GM23248 (cell line): Measurements from ENCODE around the gene DYNC1H1. TPM values are rescaled to one million over a fixed set of nuclear protein-coding genes. Genes with fewer than 3 reads are reported as not detected.

ENCODE experiments used
- DNase-seq: peaks from one replicate; pipeline ENCODE4 v3.0.0-alpha.2; 2015
- H2AFZ ChIP-seq: fragments of 200-600 bp; sonication (generic); 2 replicates; pipeline ENCODE4 v1.6.1; 2016; ENCODE audit warnings: antibody characterized with exemption
- H3F3A ChIP-seq: fragments of 200-600 bp; sonication (generic); 2 replicates; pipeline ENCODE4 v1.6.1; 2016; ENCODE audit warnings: mild to moderate bottlenecking, antibody characterized with exemption, mixed run types; ENCODE audit not compliant: insufficient read depth
- H3K27ac ChIP-seq: fragments of 200-600 bp; sonication (generic); 2 replicates; pipeline ENCODE4 v1.5.1; 2016; ENCODE audit warnings: mild to moderate bottlenecking
- H3K27me3 ChIP-seq: fragments of 200-600 bp; sonication (generic); replicated peaks from 2 replicates; pipeline ENCODE4 v1.6.1; 2016; ENCODE audit warnings: mild to moderate bottlenecking; ENCODE audit not compliant: insufficient read depth
- H3K36me3 ChIP-seq: fragments of 200-600 bp; sonication (generic); 2 replicates; pipeline ENCODE4 v1.6.1; 2016; ENCODE audit warnings: low read depth, mild to moderate bottlenecking
- H3K4me1 ChIP-seq: fragments of 200-600 bp; sonication (generic); 2 replicates; pipeline ENCODE4 v1.6.1; 2016; ENCODE audit warnings: mild to moderate bottlenecking; ENCODE audit not compliant: insufficient read depth
- H3K4me2 ChIP-seq: fragments of 200-600 bp; sonication (generic); one replicate; pipeline ENCODE4 v1.6.1; 2016; ENCODE audit warnings: mild to moderate bottlenecking; ENCODE audit not compliant: unreplicated experiment
- H3K4me3 ChIP-seq: fragments of 200-600 bp; sonication (generic); 2 replicates; pipeline ENCODE4 v1.5.1; 2016; ENCODE audit warnings: mild to moderate bottlenecking
- H3K79me2 ChIP-seq: fragments of 200-600 bp; sonication (generic); 2 replicates; pipeline ENCODE4 v1.6.1; 2016; ENCODE audit warnings: mild to moderate bottlenecking; ENCODE audit not compliant: insufficient read depth
- H3K9ac ChIP-seq: fragments of 200-600 bp; sonication (generic); 2 replicates; pipeline ENCODE4 v1.6.1; 2016; ENCODE audit warnings: mild to moderate bottlenecking
- H3K9me2 ChIP-seq: fragments of 200-600 bp; sonication (generic); 2 replicates; pipeline ENCODE4 v1.6.1; 2016; ENCODE audit warnings: mixed run types, mild to moderate bottlenecking, moderate library complexity; ENCODE audit not compliant: insufficient read depth
- H3K9me3 ChIP-seq: fragments of 200-600 bp; sonication (generic); one replicate; pipeline ENCODE4 v1.6.1; 2017; ENCODE audit warnings: low read depth
- H4K20me1 ChIP-seq: fragments of 200-600 bp; sonication (generic); 2 replicates; pipeline ENCODE4 v1.6.0; 2016; ENCODE audit not compliant: insufficient read depth
- EZH2 ChIP-seq: fragments of 200-600 bp; sonication (generic); IDR thresholded peaks from 2 replicates; pipeline ENCODE4 v1.6.1; 2018; ENCODE audit warnings: antibody characterized with exemption, mild to moderate bottlenecking; ENCODE audit not compliant: insufficient read depth, poor library complexity, severe bottlenecking
- EZH2phosphoT487 ChIP-seq: fragments of 200-600 bp; sonication (generic); IDR thresholded peaks from 2 replicates; pipeline ENCODE4 v1.6.1; 2018; ENCODE audit warnings: antibody characterized with exemption, moderate library complexity, mild to moderate bottlenecking, low read depth; ENCODE audit not compliant: insufficient read depth
- WGBS, 2 experiments: methylation state at CpG; one replicate each; pipeline ENCODE4 v1.1.6; 2015 to 2017; ENCODE audit warnings: low lambda C conversion rate in 2 of 2, low coverage in 1 of 2; ENCODE audit errors: missing lambda C conversion rate in 2 of 2; 5-methylcytosine and 5-hydroxymethylcytosine counted together
- in situ Hi-C: fragments of 300-500 bp; cut with MboI; formaldehyde crosslinking; loops from 2 replicates; pipeline ENCODE4 v1.15.0; 2020
- polyA plus RNA-seq: library from polyadenylated mRNA; unstranded; fragments of >200 nt; fragmentation: Nextera tagmentation; extraction: Ambion mirVana; gene quantifications from 2 replicates; pipeline ENCODE4 v1.2.1, GENCODE V29; 2016
- total RNA-seq: library from RNA; depleted of rRNA; stranded (reverse); fragments of >200 nt; shearing (Covaris generic); gene quantifications from 2 replicates; pipeline ENCODE4 v1.2.3, GENCODE V29; 2014

DYNC1H1 gene
- total and polyA plus RNA-seq, 2 experiments from 2014 or later, result 181 to 391 TPM

DNA sequence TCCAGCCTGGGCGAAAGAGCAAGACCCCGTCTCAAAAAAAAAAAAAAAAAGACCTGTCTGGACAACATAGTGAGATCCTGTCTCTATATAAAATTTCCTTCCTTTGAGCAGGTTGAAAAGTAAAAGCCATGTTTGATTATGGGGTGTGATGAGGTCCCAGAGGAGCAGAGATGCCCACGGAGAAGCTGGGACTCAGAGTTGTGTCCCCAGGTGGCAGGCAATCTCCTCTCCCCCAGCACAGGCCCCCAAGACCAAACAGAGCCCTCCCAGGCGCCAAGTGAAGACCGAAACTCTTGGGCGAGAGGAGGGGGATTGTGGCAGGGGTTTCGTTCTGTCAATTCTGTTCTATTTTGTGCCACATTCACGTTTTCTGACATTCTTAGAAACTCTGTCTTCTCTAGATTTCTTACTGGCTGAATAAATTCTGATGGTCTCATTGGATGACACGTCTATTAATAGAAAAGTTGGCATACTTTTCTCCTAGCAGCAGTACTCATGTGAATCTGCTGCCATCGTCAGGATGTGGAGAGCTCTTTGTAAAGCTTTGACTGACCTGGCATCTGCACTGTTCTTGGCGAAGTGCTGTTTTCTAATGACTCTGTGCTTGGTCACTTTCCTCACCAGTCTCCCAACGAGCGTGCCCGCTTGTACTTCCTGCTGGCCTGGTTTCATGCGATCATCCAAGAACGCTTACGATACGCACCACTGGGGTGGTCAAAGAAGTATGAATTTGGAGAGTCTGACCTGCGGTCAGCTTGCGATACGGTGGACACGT lies 79.1 kb downstream of the DYNC1H1 start:
- peaks cover 75% of the 10 kb centered on the region for H3K36me3 ChIP-seq
- H3K79me2 ChIP-seq, result peaks cover 17% of the 10 kb centered on the region
- no peaks in the 10 kb centered on the region for H3K9me3 ChIP-seq
- H3F3A ChIP-seq, result peaks cover 33% of the 10 kb centered on the region
- H3K9ac ChIP-seq, result 0 out of 2 replicates have a peak overlapping the region, but pooled peaks have one; percentile 6
- in situ Hi-C loops, result no loop called here
- H3K4me3 ChIP-seq, result no peak overlapping the region
- no peaks in the 10 kb centered on the region for H3K4me1 ChIP-seq
- H3K27me3 ChIP-seq, result no peaks in the 10 kb centered on the region
- no peak overlapping the region for H2AFZ ChIP-seq
- H3K9me2 ChIP-seq, result no peaks in the 10 kb centered on the region
- peak; percentile 90 for DNase-seq
- 44 to 46% methylated on average over 22 of the region's 22 CpGs for WGBS, 2 experiments
- H4K20me1 ChIP-seq, result no peaks in the 10 kb centered on the region
- TF ChIP-seq EZH2, result no peak
- TF ChIP-seq EZH2phosphoT487, result no peak
- no peak overlapping the region for H3K4me2 ChIP-seq
- H3K27ac ChIP-seq, result peak overlapping the region; percentile 74

DNA sequence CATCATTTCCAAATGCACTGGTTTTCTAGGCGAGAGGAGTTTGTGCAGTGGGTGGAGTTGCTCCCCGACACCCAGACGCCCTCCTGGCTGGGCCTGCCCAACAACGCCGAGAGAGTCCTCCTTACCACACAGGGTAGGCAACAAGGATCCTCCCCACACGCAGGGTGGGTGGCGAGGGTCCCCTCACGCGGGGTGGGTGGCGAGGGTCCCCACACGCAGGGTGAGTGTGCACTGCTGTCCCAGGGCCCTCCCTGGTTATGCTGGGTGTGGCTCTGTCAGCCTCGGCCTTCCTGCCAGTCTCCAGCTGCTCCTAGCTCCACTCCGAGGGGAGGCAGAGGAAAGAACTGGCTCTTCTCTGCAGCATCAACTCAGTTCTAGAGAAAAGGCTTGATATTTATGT lies 80.2 kb downstream of the DYNC1H1 start:
- Histone ChIP-seq H3K4me1 (no peaks in the 10 kb centered on the region), H3K4me2 (no peak overlapping the region), H3K9me3 (no peaks in the 10 kb centered on the region), H3K9me2 (no peaks in the 10 kb centered on the region), H3K9ac (no peak overlapping the region), H3K79me2 (peaks cover 17% of the 10 kb centered on the region), H3F3A (peaks cover 28% of the 10 kb centered on the region), H3K27me3 (no peaks in the 10 kb centered on the region), H2AFZ (no peak overlapping the region), H3K27ac (0 out of 2 replicates have a peak overlapping the region, but pooled peaks have one; percentile 74), H4K20me1 (no peaks in the 10 kb centered on the region), H3K36me3 (peaks cover 73% of the 10 kb centered on the region), H3K4me3 (no peak overlapping the region)
- DNase-seq, result no peak
- in situ Hi-C loops, result no loop called here
- WGBS, 2 experiments, result 70% methylated on average over 13 of the region's 13 CpGs
- TF ChIP-seq EZH2 (no peak), EZH2phosphoT487 (no peak)

DNA sequence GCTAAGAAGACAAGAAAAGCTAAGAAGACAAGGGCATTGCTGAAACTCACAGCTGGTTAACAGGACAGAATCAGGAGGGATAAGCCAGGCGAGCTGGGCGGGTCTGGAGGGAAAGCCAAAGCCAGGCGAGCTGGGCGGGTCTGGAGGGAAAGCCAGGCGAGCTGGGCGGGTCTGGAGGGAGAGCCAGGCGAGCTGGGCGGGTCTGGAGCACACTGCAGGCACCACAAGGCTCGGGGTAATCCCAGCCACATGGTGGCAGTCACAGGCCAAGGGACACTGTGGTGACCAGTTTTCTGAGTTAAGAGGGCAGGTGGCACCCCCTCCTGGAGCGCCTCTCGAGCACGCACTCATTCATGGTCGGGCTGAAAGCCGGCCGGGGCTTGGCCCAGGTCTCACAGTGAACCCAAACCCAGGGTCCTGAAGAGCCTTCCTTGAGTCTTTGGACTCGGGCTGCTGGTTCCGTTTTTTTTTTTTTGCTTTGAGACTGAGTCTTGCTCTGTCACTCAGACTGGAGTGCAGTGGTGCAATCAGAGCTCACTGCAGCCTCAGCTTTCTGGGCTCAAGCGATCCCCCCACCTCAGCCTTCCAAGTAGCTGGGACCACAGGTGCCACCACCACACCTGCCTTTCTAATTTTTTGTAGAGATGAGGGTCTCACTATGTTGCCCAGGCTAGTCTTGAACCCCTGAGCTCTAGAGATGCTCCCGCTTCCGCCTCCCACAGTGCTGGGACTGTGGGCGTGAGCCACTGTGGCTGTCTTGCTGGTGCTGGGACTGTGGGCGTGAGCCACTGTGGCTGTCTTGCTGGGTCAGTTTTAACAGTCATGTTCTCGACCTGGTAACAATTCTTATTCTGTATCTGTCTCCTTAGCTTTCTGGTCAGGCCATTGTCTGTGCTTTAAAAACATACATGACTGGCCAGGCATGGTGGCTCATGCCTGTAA lies 82.2 kb downstream of the DYNC1H1 start:
- in situ Hi-C loops, result no loop called here
- no peak overlapping the region for H3K4me2 ChIP-seq
- H3K4me3 ChIP-seq, result no peak overlapping the region
- H4K20me1 ChIP-seq, result no peaks in the 10 kb centered on the region
- no peak overlapping the region for H3K27ac ChIP-seq
- H3K4me1 ChIP-seq, result no peaks in the 10 kb centered on the region
- peak; percentile 51 for DNase-seq
- H2AFZ ChIP-seq, result no peak overlapping the region
- H3K27me3 ChIP-seq, result no peaks in the 10 kb centered on the region
- peaks cover 36% of the 10 kb centered on the region for H3F3A ChIP-seq
- no peaks in the 10 kb centered on the region for H3K9me3 ChIP-seq
- H3K9me2 ChIP-seq, result no peaks in the 10 kb centered on the region
- peaks cover 72% of the 10 kb centered on the region for H3K36me3 ChIP-seq
- no peak overlapping the region for H3K9ac ChIP-seq
- H3K79me2 ChIP-seq, result peaks cover 4% of the 10 kb centered on the region; the same call in 1 of the 2 replicates
- 66% methylated on average over 22 to 23 of the region's 23 CpGs for WGBS, 2 experiments
- TF ChIP-seq EZH2phosphoT487, result no peak

DNA sequence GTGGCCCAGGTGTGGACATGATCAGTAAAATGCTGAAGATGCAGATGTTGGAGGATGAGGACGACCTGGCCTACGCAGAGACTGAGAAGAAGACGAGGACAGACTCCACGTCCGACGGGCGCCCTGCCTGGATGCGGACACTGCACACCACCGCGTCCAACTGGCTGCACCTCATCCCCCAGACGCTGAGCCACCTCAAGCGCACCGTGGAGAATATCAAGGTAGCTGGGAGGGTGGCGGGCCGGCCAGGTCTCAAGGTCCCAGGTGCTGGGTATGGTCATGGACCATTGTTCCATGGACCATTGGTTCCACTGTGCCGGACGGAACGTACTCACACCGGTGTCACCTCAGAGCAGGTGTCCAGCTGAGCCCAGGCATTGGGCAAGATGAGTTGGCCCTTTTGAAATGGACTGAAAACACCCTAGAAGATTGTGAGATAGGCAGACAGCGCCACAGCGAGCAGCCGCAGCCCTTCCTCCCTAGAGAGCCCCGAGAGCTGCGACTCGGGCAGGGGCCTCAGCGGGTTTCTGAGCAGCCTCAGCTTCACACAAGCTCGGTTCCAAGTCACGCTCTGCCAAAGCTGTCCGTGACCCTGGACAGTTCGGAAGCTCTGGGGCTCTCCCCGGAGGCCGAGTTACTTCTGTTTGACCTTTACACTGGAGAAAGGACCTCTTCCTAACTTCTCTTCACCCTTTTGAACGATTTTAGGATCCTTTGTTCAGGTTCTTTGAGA lies 83.6 kb downstream of the DYNC1H1 start:
- in situ Hi-C loops, result no loop called here
- Histone ChIP-seq H3K9me2 (no peaks in the 10 kb centered on the region), H3K9ac (no peak overlapping the region), H3K27me3 (no peaks in the 10 kb centered on the region), H3K4me2 (no peak overlapping the region), H3K27ac (no peak overlapping the region), H4K20me1 (no peaks in the 10 kb centered on the region), H3K79me2 (no peaks in the 10 kb centered on the region), H2AFZ (no peak overlapping the region), H3K4me3 (no peak overlapping the region), H3K36me3 (peaks cover 72% of the 10 kb centered on the region), H3F3A (peaks cover 38% of the 10 kb centered on the region), H3K4me1 (no peaks in the 10 kb centered on the region), H3K9me3 (no peaks in the 10 kb centered on the region)
- no peak for TF ChIP-seq EZH2
- TF ChIP-seq EZH2phosphoT487, result no peak
- no peak for DNase-seq
- 93% methylated on average over 31 to 33 of the region's 33 CpGs for WGBS, 2 experiments
